Left renal cortex interstitium (tissue), 4 donors: ENCODE results near the gene IPO8. TPM values are rescaled to one million over a fixed set of nuclear protein-coding genes. Genes with fewer than 3 reads are reported as not detected.
"Not testable (repeated sequence)": the region's sequence is repeated elsewhere in the genome, so short reads cannot be mapped to it uniquely, and the experiment has no call there.

Experiments used
- DNase-seq, 4 donors: peaks; one replicate each; pipeline ENCODE4 v3.0.0-alpha.2; 2013; ENCODE audit warnings: low read depth in 4 of 4, low spot score in 2 of 4, missing footprints in 1 of 4
- polyA plus RNA-seq, 4 donors: library from polyadenylated mRNA; unstranded; fragments of 120-200 nt; gene quantifications; one replicate each; pipeline ENCODE4 v1.2.1, GENCODE V29; 2013; ENCODE audit not compliant: insufficient read length in 4 of 4

IPO8 gene
- polyA plus RNA-seq, 4 donors, result 48.1 to 64.3 (median 58.2) TPM

- DNase-seq, result no peak
Measured at GRCh38 chr12:30613119-30613830, 82.4 kb downstream of the IPO8 start.

GRCh38 chr12:30610718-30611117, 85.0 kb downstream of the IPO8 start:
- DNase-seq, result no peak

DNA sequence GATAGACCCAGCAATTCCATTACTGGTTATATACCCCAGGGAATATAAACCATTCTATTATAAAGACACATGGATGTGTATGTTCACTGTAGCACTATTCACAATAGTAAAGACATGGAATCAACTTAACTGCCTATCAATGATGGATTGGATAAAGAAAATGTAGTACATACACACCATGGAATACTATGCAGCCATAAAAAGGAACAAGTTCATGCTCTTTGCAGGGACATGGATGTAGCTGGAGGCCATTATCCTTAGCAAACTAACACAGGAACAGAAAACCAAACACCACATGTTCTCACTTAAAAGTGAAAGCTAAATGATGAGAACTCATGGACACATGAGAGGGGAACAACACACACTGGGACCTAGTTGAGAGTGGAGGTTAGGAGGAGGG, 85.8 kb downstream of the IPO8 start:
- DNase-seq, result not testable (repeated sequence)

DNA sequence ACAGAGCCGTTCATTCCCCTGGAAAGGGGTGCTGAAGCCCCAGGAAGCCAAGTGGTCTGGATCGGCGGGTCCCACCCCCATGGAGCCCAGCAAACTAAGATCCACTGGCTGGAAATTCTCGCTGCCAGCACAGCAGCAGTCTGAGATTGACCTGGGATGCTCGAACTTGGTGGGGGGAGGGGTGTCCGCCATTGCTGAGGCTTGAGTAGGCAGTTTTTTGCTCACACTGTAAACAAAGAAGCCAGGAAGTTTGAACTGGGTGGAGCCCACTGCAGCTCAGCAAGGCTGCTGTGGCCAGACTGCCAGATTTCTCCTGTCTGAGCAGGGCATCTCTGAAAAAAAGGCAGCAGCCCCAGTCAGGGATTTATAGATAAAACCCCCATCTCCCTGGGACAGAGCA, 91.4 kb downstream of the IPO8 start:
- not testable (repeated sequence) for DNase-seq

DNA sequence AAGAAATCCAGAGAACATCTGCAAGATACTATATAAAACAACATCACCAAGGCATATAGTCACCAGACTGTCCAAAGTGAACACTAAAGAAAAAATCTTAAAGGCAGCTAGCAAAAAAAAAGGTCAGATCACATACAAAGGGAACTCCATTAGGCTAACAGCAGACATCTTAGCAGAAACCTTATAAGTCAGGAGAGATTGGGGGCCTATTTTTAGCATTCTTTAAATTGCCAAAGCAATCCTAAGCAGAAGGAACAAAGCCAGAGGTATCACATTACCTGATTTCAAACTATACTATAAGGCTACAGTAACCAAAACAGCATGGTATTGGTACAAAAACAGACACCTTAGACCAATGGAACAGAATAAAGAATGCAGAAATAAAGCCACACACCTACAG, 92.5 kb downstream of the IPO8 start:
- DNase-seq, result no peak

DNA sequence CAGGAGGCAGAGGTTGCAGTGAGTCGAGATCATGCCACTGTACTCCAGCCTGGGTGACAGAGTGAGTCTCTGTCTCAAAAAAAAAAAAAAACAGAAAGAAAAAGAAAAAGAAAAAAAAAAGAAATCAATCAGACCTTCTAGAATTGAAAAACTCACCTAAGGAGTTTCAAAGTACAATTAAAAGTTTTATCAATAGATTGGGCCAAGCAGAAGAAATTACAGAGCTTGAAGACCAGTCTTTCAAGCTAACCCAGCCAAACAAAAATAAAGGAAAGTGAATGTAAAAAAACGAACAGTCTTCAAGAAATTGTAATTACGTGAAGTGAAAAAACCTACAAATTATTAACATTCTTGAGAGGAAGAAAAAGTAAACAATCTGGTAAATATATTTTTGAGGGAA, 93.0 kb downstream of the IPO8 start:
- DNase-seq, result no peak

- DNase-seq, result no peak
Measured at GRCh38 chr12:30599608-30600007, 96.1 kb downstream of the IPO8 start.

DNA sequence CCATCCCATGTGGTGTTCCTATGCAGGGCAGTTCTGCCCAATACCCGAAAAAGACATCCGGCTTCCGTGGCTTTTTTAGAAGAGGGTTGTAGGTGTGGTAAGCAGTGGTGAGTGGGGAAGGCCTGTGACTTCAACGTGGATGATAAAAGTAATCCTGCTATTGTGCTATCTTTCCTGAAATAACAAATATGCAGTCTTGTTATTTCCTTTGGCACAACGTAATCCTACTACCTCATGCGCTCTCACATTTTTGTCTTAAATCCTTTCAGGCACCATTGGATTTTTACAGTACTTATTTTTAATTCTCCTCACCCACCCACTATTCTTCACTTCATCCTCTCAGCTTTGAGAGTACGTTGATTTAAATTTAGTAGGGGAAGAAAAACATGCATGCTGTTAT, 96.8 kb downstream of the IPO8 start:
- DNase-seq, result no peak

DNA sequence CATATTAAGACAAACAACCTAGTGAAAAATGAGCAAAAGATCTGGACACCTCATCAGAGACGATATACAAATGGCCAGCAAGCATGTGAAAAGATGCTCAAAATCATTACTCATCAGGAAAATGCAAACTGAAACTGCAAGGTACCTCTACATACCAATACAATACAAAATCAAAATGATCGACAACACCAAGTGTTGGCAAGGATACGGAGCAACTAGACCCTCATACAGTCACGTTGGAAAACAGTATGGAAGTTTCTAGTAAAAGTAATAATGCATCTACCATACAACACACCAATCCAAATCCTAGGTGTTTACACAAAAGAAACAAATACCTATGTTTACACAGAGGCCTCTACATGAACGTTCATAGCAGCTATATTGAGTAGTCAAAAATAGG, 99.9 kb downstream of the IPO8 start:
- DNase-seq, result no peak

- DNase-seq, result no peak
Measured at GRCh38 chr12:30594509-30594908, 101.2 kb downstream of the IPO8 start.

GRCh38 chr12:30588572-30588971, 107.1 kb downstream of the IPO8 start:
- not testable (repeated sequence) for DNase-seq

DNA sequence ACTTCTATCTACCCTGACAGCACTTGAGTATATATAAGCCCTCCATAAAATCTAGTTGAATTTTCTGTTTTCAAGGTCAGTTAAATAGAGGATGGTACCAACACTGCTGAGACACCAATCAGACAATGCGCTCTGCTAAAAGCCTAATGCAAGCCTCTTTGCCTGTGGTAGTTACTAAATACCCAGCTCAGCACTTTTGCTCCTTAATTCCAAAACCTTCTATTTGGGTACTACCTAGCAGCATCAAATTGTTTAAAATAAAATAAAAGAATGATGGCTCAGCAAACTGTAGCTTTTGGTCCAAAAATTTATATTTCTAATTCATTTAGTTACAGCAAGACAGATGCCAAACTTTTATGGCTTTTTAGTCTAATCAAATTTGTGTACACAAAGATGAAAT, 107.9 kb downstream of the IPO8 start:
- DNase-seq, result no peak

- DNase-seq, result no peak
Measured at GRCh38 chr12:30585877-30586276, 109.8 kb downstream of the IPO8 start.

- DNase-seq, result no peak
Measured at GRCh38 chr12:30582943-30583342, 112.7 kb downstream of the IPO8 start.

- DNase-seq, result peak in 3 of 4 donors; percentile 9 to 36 (median 31)
Measured at GRCh38 chr12:30580344-30580743, 115.3 kb downstream of the IPO8 start.

Other genes starting within 250 kb of the IPO8 start
- gene CAPRIN2, start 59.1 kb upstream of the IPO8 start, polyA plus RNA-seq, result 10 to 100 TPM; 27.2 to 59.7 (median 43.1) TPM
- 1 to 10 TPM; 4.1 to 6.0 (median 5.3) TPM for gene TSPAN11, start 230.9 kb upstream of the IPO8 start, polyA plus RNA-seq